Forelimb muscle (tissue), 1 donor: ENCODE data around the gene CPLX1. TPM values are rescaled to one million over a fixed set of nuclear protein-coding genes. Genes with fewer than 3 reads are reported as not detected.
"Not testable (repeated sequence)": the region's sequence is repeated elsewhere in the genome, so short reads cannot be mapped to it uniquely, and the experiment has no call there.

Experiments
- DNase-seq: peaks from one replicate; pipeline ENCODE4 v3.0.0-alpha.2; 2013; ENCODE audit warnings: low read depth
- polyA plus RNA-seq: library from polyadenylated mRNA; unstranded; fragments of 120-200 nt; gene quantifications from one replicate; pipeline ENCODE4 v1.2.1, GENCODE V29; 2013; ENCODE audit not compliant: insufficient read length

The CPLX1 gene
- polyA plus RNA-seq, 1 donor, result 0.40 TPM

GRCh38 chr4:793093-793861 lies 32.7 kb downstream of the CPLX1 start:
- no peak for DNase-seq

- no peak for DNase-seq
These were observed 33.3 kb downstream of the CPLX1 start for GRCh38 chr4:792626-793092.

GRCh38 chr4:791898-792625 lies 33.9 kb downstream of the CPLX1 start:
- DNase-seq, result no peak

- no peak for DNase-seq
These were observed 34.6 kb downstream of the CPLX1 start for GRCh38 chr4:791252-791897.

GRCh38 chr4:790466-790820 lies 35.5 kb downstream of the CPLX1 start:
- DNase-seq, result no peak

- no peak for DNase-seq
These were observed 36.1 kb downstream of the CPLX1 start for GRCh38 chr4:789571-790465.

- no peak for DNase-seq
These were observed 37.2 kb downstream of the CPLX1 start for GRCh38 chr4:788636-789297.

GRCh38 chr4:788006-788635 lies 37.8 kb downstream of the CPLX1 start:
- DNase-seq, result no peak

- no peak for DNase-seq
These were observed 38.4 kb downstream of the CPLX1 start for GRCh38 chr4:787561-787981.

- no peak for DNase-seq
These were observed 39.0 kb downstream of the CPLX1 start for GRCh38 chr4:786861-787300.

GRCh38 chr4:786074-786741 lies 39.7 kb downstream of the CPLX1 start:
- DNase-seq, result no peak

GRCh38 chr4:785332-786073 lies 40.4 kb downstream of the CPLX1 start:
- DNase-seq, result no peak

- no peak for DNase-seq
These were observed 41.3 kb downstream of the CPLX1 start for GRCh38 chr4:784401-785331.

- peak; percentile 92 for DNase-seq
These were observed 44.3 kb downstream of the CPLX1 start for GRCh38 chr4:781493-782216.

GRCh38 chr4:780716-781492 lies 45.0 kb downstream of the CPLX1 start:
- no peak for DNase-seq

GRCh38 chr4:780255-780654 lies 45.7 kb downstream of the CPLX1 start:
- DNase-seq, result not testable (repeated sequence)

GRCh38 chr4:779555-779954 lies 46.4 kb downstream of the CPLX1 start:
- DNase-seq, result no peak
